ENCODE data around the gene RB1. TPM values are rescaled to one million over a fixed set of nuclear protein-coding genes. Genes with fewer than 3 reads are reported as not detected.

Gene RB1
- total and polyA plus RNA-seq, 9 of the 15 experiments (the other 6 are each of a cell fraction or from before 2014, with no cell fraction given): 5.0 to 23.8 (median 17.9) TPM

- TF ChIP-seq ZBTB40 (IDR thresholded peaks at IDR 0.05) (peak; percentile 89), ZBTB40 (CRISPR knock-in tag; IDR thresholded peaks at IDR 0.05) (no peak), SAFB (IDR thresholded peaks at IDR 0.05; ENCODE audit: borderline replicate concordance, low read depth, low read length) (peak; percentile 14; the same call in 1 of the 2 replicates), BCLAF1 (IDR thresholded peaks at IDR 0.05; ENCODE audit: borderline replicate concordance in 1 of 2, control insufficient read depth in 1 of 2, low read depth in 2 of 2, low read length in 1 of 2) (no peak), RB1 (IDR thresholded peaks at IDR 0.05; ENCODE audit: low read depth) (peak; percentile 45; the same call in 1 of the 2 replicates), SMAD4 (CRISPR knock-in tag; conservative IDR thresholded peaks at IDR 0.05) (peak; percentile 77), ZFP36 (IDR thresholded peaks at IDR 0.05; ENCODE audit: low read depth, low read length, partially characterized antibody) (no peak)
- TF ChIP-seq, protein P1, sequence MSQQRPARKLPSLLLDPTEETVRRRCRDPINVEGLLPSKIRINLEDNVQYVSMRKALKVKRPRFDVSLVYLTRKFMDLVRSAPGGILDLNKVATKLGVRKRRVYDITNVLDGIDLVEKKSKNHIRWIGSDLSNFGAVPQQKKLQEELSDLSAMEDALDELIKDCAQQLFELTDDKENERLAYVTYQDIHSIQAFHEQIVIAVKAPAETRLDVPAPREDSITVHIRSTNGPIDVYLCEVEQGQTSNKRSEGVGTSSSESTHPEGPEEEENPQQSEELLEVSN (IDR thresholded peaks at IDR 0.05; ENCODE audit: borderline replicate concordance in 1 of 2, extremely low read depth in 1 of 2, insufficient read depth in 1 of 2, insufficient read length in 1 of 2, low read depth in 1 of 2, low read length in 1 of 2, poor library complexity in 1 of 2, severe bottlenecking in 1 of 2): peak; percentile 36 to 67
Observed at GRCh38 chr13:48303359-48304142, at the start of gene RB1 (continued).

Data from K562 (cell line).